HG02763 (cell line): ENCODE results near the gene PAQR9.
"Not testable (repeated sequence)": the region's sequence is repeated elsewhere in the genome, so short reads cannot be mapped to it uniquely, and the experiment has no call there.

ENCODE experiments used
- ATAC-seq: cut with Tn5 transposase; IDR thresholded peaks from one replicate; pipeline ENCODE4 v1.9.1; 2021; ENCODE audit warnings: mild to moderate bottlenecking, moderate library complexity; ENCODE audit not compliant: unreplicated experiment

The PAQR9 gene

GRCh38 chr3:142963516-142964448 lies at the start of gene PAQR9:
TSS of gene PAQR9 (minus strand) at chr3:142963674. CDS start at chr3:142963336, 338 bp downstream.
- no peak for ATAC-seq

GRCh38 chr3:143011705-143012104 lies 48.2 kb upstream of the PAQR9 start:
- ATAC-seq: no peak

- no peak for ATAC-seq
These were observed 46.5 kb upstream of the PAQR9 start for GRCh38 chr3:143010024-143010423.

- ATAC-seq: no peak
These were observed 41.3 kb upstream of the PAQR9 start for GRCh38 chr3:143004823-143005222.

GRCh38 chr3:143002727-143003126 lies 39.3 kb upstream of the PAQR9 start:
- ATAC-seq: no peak

- peak; percentile 25 for ATAC-seq
These were observed 38.7 kb upstream of the PAQR9 start for GRCh38 chr3:143002083-143002712.

GRCh38 chr3:143001369-143002082 lies 38.1 kb upstream of the PAQR9 start, which contains the start of gene U2SURP:
TSS of gene U2SURP (plus strand) at chr3:143001570. CDS start at chr3:143001629, 59 bp downstream.
- ATAC-seq: peak; percentile 87

- ATAC-seq: peak; percentile 62
These were observed 37.5 kb upstream of the PAQR9 start for GRCh38 chr3:143001034-143001368.

GRCh38 chr3:143000528-143000927 lies 37.1 kb upstream of the PAQR9 start:
- no peak for ATAC-seq

- ATAC-seq: no peak
These were observed 36.4 kb upstream of the PAQR9 start for GRCh38 chr3:142999881-143000280.

- ATAC-seq: no peak
These were observed 35.0 kb upstream of the PAQR9 start for GRCh38 chr3:142998439-142998838.

GRCh38 chr3:142997330-142997729 lies 33.9 kb upstream of the PAQR9 start:
- no peak for ATAC-seq

- ATAC-seq: no peak
These were observed 30.5 kb upstream of the PAQR9 start for GRCh38 chr3:142993958-142994442.

GRCh38 chr3:142992323-142992722 lies 28.8 kb upstream of the PAQR9 start:
- ATAC-seq: no peak

- no peak for ATAC-seq
These were observed 27.2 kb upstream of the PAQR9 start for GRCh38 chr3:142990721-142991120.

- ATAC-seq: not testable (repeated sequence)
These were observed 25.4 kb upstream of the PAQR9 start for GRCh38 chr3:142988826-142989225.

- ATAC-seq: not testable (repeated sequence)
These were observed 24.7 kb upstream of the PAQR9 start for GRCh38 chr3:142988221-142988620.

- no peak for ATAC-seq
These were observed 24.2 kb upstream of the PAQR9 start for GRCh38 chr3:142987707-142988106.

- no peak for ATAC-seq
These were observed 23.7 kb upstream of the PAQR9 start for GRCh38 chr3:142987080-142987700.

GRCh38 chr3:142984255-142984654 lies 20.8 kb upstream of the PAQR9 start:
- ATAC-seq: no peak

GRCh38 chr3:142983318-142983717 lies 19.8 kb upstream of the PAQR9 start:
- ATAC-seq: no peak
